H9 (cell line): ENCODE measurements around the gene EQTN. TPM values are rescaled to one million over a fixed set of nuclear protein-coding genes. Genes with fewer than 3 reads are reported as not detected.

Experiments used
- DNase-seq: peaks from one replicate; pipeline ENCODE4 v3.0.0-alpha.2; 2017
- H2AFZ ChIP-seq: one replicate; pipeline ENCODE4 v1.6.1; 2013; ENCODE audit warnings: mild to moderate bottlenecking, low read length, control low read depth, moderate library complexity
- H2AK5ac ChIP-seq: 2 replicates; pipeline ENCODE4 v1.6.1; 2013; ENCODE audit warnings: low read length, control low read depth, mixed read lengths; ENCODE audit not compliant: insufficient read length
- H2BK120ac ChIP-seq: one replicate; pipeline ENCODE4 v1.6.1; 2013; ENCODE audit warnings: low read depth, mild to moderate bottlenecking, low read length, control low read depth, inconsistent platforms; ENCODE audit not compliant: poor library complexity, severe bottlenecking
- H2BK12ac ChIP-seq: 2 replicates; pipeline ENCODE4 v1.6.1; 2013; ENCODE audit warnings: low read length, control low read depth, mixed read lengths, low read depth; ENCODE audit not compliant: insufficient read length
- H2BK15ac ChIP-seq: 2 replicates; pipeline ENCODE4 v1.6.1; 2013; ENCODE audit warnings: low read depth, low read length, control low read depth
- H2BK20ac ChIP-seq: one replicate; pipeline ENCODE4 v1.6.1; 2013; ENCODE audit warnings: low read depth, mild to moderate bottlenecking, low read length, control low read depth, inconsistent platforms; ENCODE audit not compliant: poor library complexity, severe bottlenecking
- H2BK5ac ChIP-seq: 2 replicates; pipeline ENCODE4 v1.6.1; 2013; ENCODE audit warnings: low read length, control low read depth, mixed read lengths; ENCODE audit not compliant: insufficient read length
- H3K14ac ChIP-seq: 2 replicates; pipeline ENCODE4 v1.6.1; 2013; ENCODE audit warnings: low read length, control low read depth; ENCODE audit not compliant: insufficient read depth
- H3K18ac ChIP-seq: 2 replicates; pipeline ENCODE4 v1.6.1; 2013; ENCODE audit warnings: low read depth, mild to moderate bottlenecking, mixed read lengths, low read length, control low read depth; ENCODE audit not compliant: insufficient read length
- H3K23ac ChIP-seq: 2 replicates; pipeline ENCODE4 v1.6.1; 2013; ENCODE audit warnings: low read length, control low read depth, mixed read lengths, low read depth; ENCODE audit not compliant: insufficient read length
- H3K23me2 ChIP-seq: 2 replicates; pipeline ENCODE4 v1.6.1; 2013; ENCODE audit warnings: low read depth, mild to moderate bottlenecking, mixed read lengths, low read length, control low read depth; ENCODE audit not compliant: insufficient read length, poor library complexity, severe bottlenecking
- H3K27ac ChIP-seq: 2 replicates; pipeline ENCODE4 v1.5.1; 2013; ENCODE audit warnings: low read length, control low read depth, mixed read lengths, low read depth; ENCODE audit not compliant: insufficient read length
- H3K27me3 ChIP-seq: 2 replicates; pipeline ENCODE4 v1.6.1; 2013; ENCODE audit warnings: low read length, control low read depth, inconsistent platforms; ENCODE audit not compliant: insufficient read depth
- H3K4ac ChIP-seq: 2 replicates; pipeline ENCODE4 v1.6.1; 2013; ENCODE audit warnings: low read depth, mild to moderate bottlenecking, control low read depth, inconsistent platforms, low read length, moderate library complexity
- H3K4me1 ChIP-seq: 2 replicates; pipeline ENCODE4 v1.6.1; 2013; ENCODE audit warnings: low read length, control low read depth, inconsistent platforms; ENCODE audit not compliant: insufficient read depth
- H3K4me2 ChIP-seq: 2 replicates; pipeline ENCODE4 v1.6.1; 2013; ENCODE audit warnings: low read length, control low read depth, mixed read lengths; ENCODE audit not compliant: insufficient read length, insufficient read depth
- H3K56ac ChIP-seq: 2 replicates; pipeline ENCODE4 v1.6.1; 2013; ENCODE audit warnings: low read depth, mild to moderate bottlenecking, mixed read lengths, low read length, control low read depth; ENCODE audit not compliant: insufficient read length
- H3K79me1 ChIP-seq: 2 replicates; pipeline ENCODE4 v1.6.1; 2013; ENCODE audit warnings: low read depth, mild to moderate bottlenecking, moderate library complexity, low read length, control low read depth, inconsistent platforms; ENCODE audit not compliant: insufficient read depth, poor library complexity, severe bottlenecking
- H3K79me2 ChIP-seq: 2 replicates; pipeline ENCODE4 v1.6.1; 2013; ENCODE audit warnings: low read length, control low read depth, inconsistent platforms; ENCODE audit not compliant: insufficient read depth
- H3K9ac ChIP-seq: 2 replicates; pipeline ENCODE4 v1.6.1; 2013; ENCODE audit warnings: low read length, control low read depth, mixed read lengths; ENCODE audit not compliant: insufficient read length; ENCODE audit errors: extremely low read depth
- H3K9me3 ChIP-seq: one replicate; pipeline ENCODE4 v1.6.1; 2013; ENCODE audit warnings: low read depth, low read length, inconsistent platforms; ENCODE audit not compliant: control insufficient read depth
- H3T11ph ChIP-seq: one replicate; pipeline ENCODE4 v1.6.1; 2013; ENCODE audit warnings: mild to moderate bottlenecking, low read length, control low read depth, inconsistent platforms
- H4K20me1 ChIP-seq: one replicate; pipeline ENCODE4 v1.6.1; 2013; ENCODE audit not compliant: control insufficient read depth, insufficient read length, insufficient read depth
- H4K5ac ChIP-seq: 2 replicates; pipeline ENCODE4 v1.6.1; 2013; ENCODE audit warnings: low read depth, mild to moderate bottlenecking, mixed read lengths, low read length, control low read depth; ENCODE audit not compliant: insufficient read length
- H4K8ac ChIP-seq: replicated peaks from 2 replicates; pipeline ENCODE4 v1.6.1; 2013; ENCODE audit warnings: low read length, control low read depth, mixed read lengths, low read depth; ENCODE audit not compliant: insufficient read length
- H4K91ac ChIP-seq: 2 replicates; pipeline ENCODE4 v1.6.1; 2013; ENCODE audit warnings: low read depth, mild to moderate bottlenecking, moderate library complexity, mixed read lengths, low read length, control low read depth; ENCODE audit not compliant: insufficient read length
- H3K27ac Mint-ChIP-seq, 3 experiments: 2 replicates in 2 of 3; 3 replicates in 1 of 3; pipeline ENCODE4 v1.8.0; 2020 to 2021; ENCODE audit warnings: mixed read lengths in 3 of 3, mild to moderate bottlenecking in 1 of 3, moderate library complexity in 1 of 3
- H3K27me3 Mint-ChIP-seq: 2 replicates; pipeline ENCODE4 v1.8.0; 2021; ENCODE audit warnings: low read depth, mild to moderate bottlenecking, moderate library complexity, mixed read lengths
- H3K36me3 Mint-ChIP-seq, 3 experiments: 2 replicates in 2 of 3; 3 replicates in 1 of 3; pipeline ENCODE4 v1.8.0; 2020 to 2021; ENCODE audit warnings: low read depth in 3 of 3, mixed read lengths in 3 of 3; ENCODE audit not compliant: insufficient read depth in 1 of 3
- H3K4me1 Mint-ChIP-seq, 2 experiments: 2 replicates each; pipeline ENCODE4 v1.8.0; 2020; ENCODE audit warnings: mixed read lengths in 2 of 2
- H3K4me3 Mint-ChIP-seq, 2 experiments: 2 replicates in 1 of 2; 3 replicates in 1 of 2; pipeline ENCODE4 v1.8.0; 2020 to 2021; ENCODE audit warnings: mild to moderate bottlenecking in 2 of 2, mixed read lengths in 2 of 2, moderate library complexity in 1 of 2
- H3K9me3 Mint-ChIP-seq, 2 experiments: 2 replicates in 1 of 2; 3 replicates in 1 of 2; pipeline ENCODE4 v1.8.0; 2020; ENCODE audit warnings: mild to moderate bottlenecking in 2 of 2, mixed read lengths in 2 of 2, moderate library complexity in 1 of 2
- WGBS: extraction: QIAGEN DNeasy Blood & Tissue Kit; methylation state at CpG from one replicate; pipeline ENCODE4 v1.1.7; 2013; ENCODE audit warnings: missing lambda C conversion rate, low lambda C conversion rate, mixed read lengths; ENCODE audit not compliant: insufficient read length; ENCODE audit errors: extremely low coverage; 5-methylcytosine and 5-hydroxymethylcytosine counted together
- total RNA-seq: library from RNA; stranded (reverse); gene quantifications from 2 replicates; pipeline ENCODE4 v1.2.1, GENCODE V29; 2021
- TF ChIP-seq, protein P1 (sequence below): fragments of 200-600 bp; sonication (generic); conservative IDR thresholded peaks from 3 replicates; pipeline ENCODE4 v1.8.0; 2021; ENCODE audit warnings: antibody characterized with exemption, mild to moderate bottlenecking

EQTN gene
- total RNA-seq, 1 experiment from 2014 or later: not detected

GRCh38 chr9:27280860-27281259 is 16.1 kb downstream of the EQTN start:
- no peaks in the 10 kb centered on the region for H3K36me3 Mint-ChIP-seq
- WGBS: no CpG with 5 or more reads among the region's 5 CpGs
- no peak overlapping the region for H3K4ac ChIP-seq
- no peak overlapping the region for H3K27ac ChIP-seq
- H3K4me1 ChIP-seq: peaks cover 3% of the 10 kb centered on the region; the same call in 1 of the 2 replicates
- H3K27me3 Mint-ChIP-seq: no peaks in the 10 kb centered on the region
- H2BK20ac ChIP-seq: no peak overlapping the region
- no peak overlapping the region for H4K8ac ChIP-seq
- no peaks in the 10 kb centered on the region for H3K9me3 ChIP-seq
- no peak overlapping the region for H3T11ph ChIP-seq
- H3K23ac ChIP-seq: no peak overlapping the region
- H3K4me3 Mint-ChIP-seq: no peak overlapping the region
- H3K79me2 ChIP-seq: no peaks in the 10 kb centered on the region
- no peak overlapping the region for H3K18ac ChIP-seq
- no peak overlapping the region for H3K4me2 ChIP-seq
- no peaks in the 10 kb centered on the region for H3K79me1 ChIP-seq
- no peaks in the 10 kb centered on the region for H3K23me2 ChIP-seq
- no peak overlapping the region for H4K91ac ChIP-seq
- H3K27ac Mint-ChIP-seq: no peak overlapping the region
- no peak overlapping the region for H2AFZ ChIP-seq
- H3K9me3 Mint-ChIP-seq: no peaks in the 10 kb centered on the region
- TF ChIP-seq, protein P1, sequence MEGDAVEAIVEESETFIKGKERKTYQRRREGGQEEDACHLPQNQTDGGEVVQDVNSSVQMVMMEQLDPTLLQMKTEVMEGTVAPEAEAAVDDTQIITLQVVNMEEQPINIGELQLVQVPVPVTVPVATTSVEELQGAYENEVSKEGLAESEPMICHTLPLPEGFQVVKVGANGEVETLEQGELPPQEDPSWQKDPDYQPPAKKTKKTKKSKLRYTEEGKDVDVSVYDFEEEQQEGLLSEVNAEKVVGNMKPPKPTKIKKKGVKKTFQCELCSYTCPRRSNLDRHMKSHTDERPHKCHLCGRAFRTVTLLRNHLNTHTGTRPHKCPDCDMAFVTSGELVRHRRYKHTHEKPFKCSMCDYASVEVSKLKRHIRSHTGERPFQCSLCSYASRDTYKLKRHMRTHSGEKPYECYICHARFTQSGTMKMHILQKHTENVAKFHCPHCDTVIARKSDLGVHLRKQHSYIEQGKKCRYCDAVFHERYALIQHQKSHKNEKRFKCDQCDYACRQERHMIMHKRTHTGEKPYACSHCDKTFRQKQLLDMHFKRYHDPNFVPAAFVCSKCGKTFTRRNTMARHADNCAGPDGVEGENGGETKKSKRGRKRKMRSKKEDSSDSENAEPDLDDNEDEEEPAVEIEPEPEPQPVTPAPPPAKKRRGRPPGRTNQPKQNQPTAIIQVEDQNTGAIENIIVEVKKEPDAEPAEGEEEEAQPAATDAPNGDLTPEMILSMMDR: no peak
- H2BK12ac ChIP-seq: no peak overlapping the region
- no peak overlapping the region for H3K14ac ChIP-seq
- no peak overlapping the region for H3K56ac ChIP-seq
- H4K20me1 ChIP-seq: no peaks in the 10 kb centered on the region
- DNase-seq: no peak
- no peak overlapping the region for H4K5ac ChIP-seq
- no peak overlapping the region for H2BK5ac ChIP-seq
- H3K27me3 ChIP-seq: no peaks in the 10 kb centered on the region
- no peak overlapping the region for H2BK120ac ChIP-seq
- H3K9ac ChIP-seq: no peak overlapping the region
- H2BK15ac ChIP-seq: no peak overlapping the region
- no peak overlapping the region for H2AK5ac ChIP-seq
- H3K4me1 Mint-ChIP-seq: peaks cover 11 to 19% of the 10 kb centered on the region in 2 experiments
